Urothelium cell line (cell line): ENCODE results near the gene KRTAP5-7.
A peak's percentile ranks its signal among the peaks of the same experiment; 100 is the strongest.
"Not testable (repeated sequence)": the region's sequence is repeated elsewhere in the genome, so short reads cannot be mapped to it uniquely, and the experiment has no call there.

Experiments
- DNase-seq: peaks from one replicate; pipeline ENCODE4 v3.0.0; 2011; ENCODE audit warnings: low spot score, mixed read lengths
- FAIRE-seq: peaks from 2 replicates; lab custom pipeline; 2011; peaks lifted over from hg19 to GRCh38; lab: Jason Lieb, UNC

KRTAP5-7 gene, protein sequence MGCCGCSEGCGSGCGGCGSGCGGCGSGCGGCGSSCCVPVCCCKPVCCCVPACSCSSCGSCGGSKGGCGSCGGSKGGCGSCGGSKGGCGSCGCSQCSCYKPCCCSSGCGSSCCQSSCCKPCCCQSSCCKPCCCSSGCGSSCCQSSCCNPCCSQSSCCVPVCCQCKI

DNA sequence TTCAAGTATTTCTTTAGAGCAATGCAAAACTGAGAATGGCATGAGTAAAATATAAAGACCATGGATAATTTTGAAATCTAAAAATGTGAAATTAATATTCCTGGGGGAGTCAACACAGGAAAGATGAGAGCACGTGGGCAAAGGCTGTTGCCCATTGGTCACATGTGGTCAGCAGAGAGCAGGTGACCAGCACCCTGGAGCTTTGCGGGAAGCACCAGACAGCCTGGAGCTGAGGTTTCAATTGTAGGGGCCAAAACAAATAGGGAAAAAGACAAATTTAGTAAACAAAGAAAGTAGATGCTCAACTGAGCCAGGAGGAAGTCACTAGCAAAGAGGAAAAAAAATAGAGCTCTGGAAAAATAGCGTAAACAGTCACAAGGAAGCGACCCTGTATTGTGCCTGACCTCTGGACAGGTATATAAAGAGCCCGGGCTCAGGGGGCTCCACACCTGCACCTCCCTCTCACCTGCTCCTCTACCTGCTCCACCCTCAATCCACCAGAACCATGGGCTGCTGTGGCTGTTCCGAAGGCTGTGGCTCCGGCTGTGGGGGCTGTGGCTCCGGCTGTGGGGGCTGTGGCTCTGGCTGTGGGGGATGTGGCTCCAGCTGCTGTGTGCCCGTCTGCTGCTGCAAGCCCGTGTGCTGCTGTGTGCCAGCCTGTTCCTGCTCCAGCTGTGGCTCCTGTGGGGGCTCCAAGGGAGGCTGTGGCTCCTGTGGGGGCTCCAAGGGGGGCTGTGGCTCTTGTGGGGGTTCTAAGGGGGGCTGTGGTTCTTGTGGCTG is at the start of gene KRTAP5-7:
TSS of gene KRTAP5-7 (plus strand) at position 472 of the 780 bp plus-strand sequence. CDS start at position 506, 34 bp downstream.
- not testable (repeated sequence) for FAIRE-seq, DNase-seq

DNA sequence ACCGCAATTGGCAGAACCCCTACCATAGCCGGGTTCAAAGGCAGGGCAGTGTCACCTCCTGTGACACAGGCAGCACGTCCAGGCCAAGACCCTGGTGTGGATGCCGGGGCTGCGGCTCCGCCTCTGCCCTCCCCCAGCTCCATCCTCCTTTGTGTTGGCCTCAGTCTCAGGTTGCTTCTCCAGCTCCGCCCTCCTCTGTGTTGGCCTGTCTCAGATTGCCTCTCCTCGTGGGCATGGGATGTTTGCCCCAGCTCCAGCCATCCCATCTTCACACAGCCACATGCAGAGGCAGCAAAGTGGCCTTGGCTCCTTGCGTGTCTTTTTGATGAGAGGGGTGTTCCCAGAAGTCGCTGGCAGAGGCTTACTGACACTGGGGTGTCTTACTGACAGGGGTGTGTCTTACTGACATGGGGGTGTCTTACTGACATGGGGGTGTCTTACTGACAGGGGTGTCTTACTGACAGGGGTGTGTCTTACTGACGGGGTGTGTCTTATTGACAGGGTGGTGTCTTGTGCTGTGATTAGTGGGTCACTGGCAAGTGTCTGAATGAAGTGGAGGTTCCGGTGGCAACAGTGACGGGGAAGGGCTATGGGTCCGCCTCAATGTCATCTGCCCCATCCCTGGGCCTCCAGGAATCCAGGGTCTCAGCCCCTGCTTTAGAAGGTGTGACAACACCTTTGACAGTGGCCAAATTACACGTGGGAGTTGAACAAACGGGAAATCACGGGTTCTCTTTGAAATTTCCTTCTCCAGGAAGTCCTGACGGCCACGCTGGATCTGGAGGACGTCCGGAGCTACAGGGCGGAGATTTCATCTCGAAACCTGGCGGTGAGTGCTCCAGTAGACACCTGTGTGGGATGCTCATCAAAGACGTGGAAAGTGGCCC is 49.2 kb upstream of the KRTAP5-7 start:
- FAIRE-seq, result no peak

DNA sequence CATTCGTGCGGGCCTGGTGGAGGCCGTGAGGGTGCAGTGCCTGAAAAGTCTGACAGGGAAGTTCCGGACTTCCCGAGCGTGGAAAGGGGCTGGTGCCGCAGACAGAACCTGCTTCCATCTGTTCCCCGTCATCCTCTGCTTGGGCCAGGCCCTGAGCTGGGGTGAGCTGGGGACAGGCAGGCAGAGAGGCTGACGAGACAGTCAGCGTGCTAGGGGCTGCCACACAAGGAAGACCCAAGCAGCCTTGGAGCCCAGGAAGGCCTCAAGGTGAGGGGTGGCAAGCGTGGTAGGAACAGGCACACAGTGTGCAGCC is 48.6 kb upstream of the KRTAP5-7 start:
- FAIRE-seq, result no peak
- DNase-seq, result no peak

More for the DNA sequence above, 49.2 kb upstream of the KRTAP5-7 start:
- no peak for DNase-seq

DNA sequence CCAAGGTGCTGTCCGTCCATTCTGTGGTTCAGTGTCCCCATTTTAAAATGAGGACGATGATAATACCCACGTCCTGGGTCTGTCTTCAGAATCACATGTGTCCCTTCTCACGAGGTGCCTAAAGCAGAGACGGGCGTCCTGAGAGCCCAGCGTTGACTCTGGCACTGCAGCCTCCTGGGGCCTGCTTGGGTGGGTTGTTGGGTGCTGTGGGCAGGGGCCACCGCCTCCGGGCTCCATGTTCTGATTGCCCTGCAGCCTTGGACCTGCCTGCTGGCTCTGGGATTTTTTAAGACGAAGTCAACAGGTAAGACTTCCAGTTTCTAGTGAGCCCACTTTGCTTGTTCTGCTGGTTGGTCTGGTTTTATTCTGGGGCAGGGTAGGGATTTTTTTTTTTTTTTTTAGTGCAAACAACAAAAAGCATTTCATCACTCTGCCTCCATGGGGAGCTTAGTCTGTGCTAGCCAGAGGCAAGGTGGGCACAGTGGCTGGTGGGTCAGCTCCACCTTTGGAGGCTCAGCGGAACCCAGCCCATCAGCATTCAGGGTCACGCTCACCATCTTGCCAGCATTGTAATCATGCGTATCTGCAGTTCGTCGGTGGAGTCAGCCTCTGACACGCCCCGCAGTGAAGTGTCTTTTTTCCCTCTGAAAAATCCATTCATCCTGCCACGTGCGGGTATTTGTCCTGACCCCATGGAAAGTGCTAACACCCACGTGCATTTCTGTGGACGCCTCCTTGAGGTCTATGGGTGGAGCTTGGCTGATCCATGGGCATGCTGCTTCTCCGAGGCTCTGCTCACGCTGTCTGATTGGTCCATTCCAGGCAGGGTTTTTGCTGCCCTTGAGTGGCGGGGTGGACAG is 45.7 kb upstream of the KRTAP5-7 start:
- no peak for DNase-seq
- FAIRE-seq, result no peak

DNA sequence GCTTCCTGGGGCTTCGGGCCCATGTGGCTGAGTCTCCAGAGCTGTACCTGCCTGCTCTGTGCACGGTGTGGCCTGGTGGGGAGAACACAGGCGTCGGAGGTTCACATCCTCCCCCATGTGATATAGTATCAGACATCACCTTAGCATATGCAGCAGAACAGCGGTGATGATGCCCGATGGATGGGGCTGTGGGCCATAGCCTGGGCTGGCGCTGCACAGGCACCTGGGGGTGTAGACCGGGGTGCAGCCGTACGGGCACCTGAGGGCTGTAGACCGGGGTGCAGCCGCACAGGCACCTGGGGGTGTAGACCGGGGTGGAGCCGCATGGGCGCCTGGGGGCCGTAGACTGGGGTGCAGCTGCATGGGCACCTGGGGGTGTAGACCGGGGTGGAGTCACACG is 44.9 kb upstream of the KRTAP5-7 start:
- DNase-seq, result no peak
- no peak for FAIRE-seq

DNA sequence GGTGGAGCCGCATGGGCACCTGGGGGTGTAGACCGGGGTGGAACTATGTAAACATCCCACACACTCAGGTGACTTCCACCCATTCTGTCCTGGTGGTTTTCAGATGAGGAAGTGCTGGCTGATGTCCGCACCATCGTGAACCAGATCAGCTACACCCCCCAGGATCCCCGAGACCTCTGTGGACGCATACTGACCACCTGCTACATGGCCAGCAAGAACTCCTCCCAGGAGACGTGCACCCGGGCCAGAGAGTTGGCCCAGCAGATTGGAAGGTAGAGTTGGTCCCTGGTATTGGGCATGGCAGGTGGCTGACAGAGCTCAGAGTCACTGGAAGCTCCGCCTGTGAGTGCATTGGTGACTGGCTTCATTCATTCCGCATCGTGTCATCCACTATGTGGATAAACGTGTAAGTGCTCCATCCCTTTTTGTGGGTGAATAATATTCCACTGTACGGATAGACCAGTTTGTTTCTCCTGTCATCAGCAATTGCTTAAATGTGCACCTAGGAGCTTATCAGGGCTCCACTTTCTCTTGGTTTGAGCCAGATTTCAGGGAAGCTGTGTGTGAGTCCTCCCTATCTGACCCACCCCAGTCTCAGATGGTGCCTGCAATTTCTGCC is 44.2 kb upstream of the KRTAP5-7 start:
- DNase-seq, result no peak
- no peak for FAIRE-seq

DNA sequence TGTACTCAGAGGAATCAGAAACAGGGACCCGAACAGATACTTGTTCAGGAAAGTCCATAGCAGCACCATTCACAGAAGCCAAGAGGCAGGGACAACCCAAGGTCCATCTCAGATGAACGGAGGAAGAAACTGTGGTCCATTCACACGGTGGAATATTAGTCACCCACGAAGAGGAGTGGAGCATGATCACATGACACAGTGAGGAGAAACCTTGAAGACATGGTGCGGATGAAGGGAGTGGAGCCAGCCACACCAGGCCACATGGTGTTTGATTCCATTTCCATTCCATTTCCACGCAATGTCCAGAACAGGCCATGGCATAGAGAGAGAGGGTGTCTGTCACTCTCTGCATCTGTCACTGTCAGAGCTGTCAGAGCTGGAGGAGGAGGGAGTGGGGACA is 43.4 kb upstream of the KRTAP5-7 start:
- DNase-seq, result no peak
- FAIRE-seq, result peak; percentile 17

DNA sequence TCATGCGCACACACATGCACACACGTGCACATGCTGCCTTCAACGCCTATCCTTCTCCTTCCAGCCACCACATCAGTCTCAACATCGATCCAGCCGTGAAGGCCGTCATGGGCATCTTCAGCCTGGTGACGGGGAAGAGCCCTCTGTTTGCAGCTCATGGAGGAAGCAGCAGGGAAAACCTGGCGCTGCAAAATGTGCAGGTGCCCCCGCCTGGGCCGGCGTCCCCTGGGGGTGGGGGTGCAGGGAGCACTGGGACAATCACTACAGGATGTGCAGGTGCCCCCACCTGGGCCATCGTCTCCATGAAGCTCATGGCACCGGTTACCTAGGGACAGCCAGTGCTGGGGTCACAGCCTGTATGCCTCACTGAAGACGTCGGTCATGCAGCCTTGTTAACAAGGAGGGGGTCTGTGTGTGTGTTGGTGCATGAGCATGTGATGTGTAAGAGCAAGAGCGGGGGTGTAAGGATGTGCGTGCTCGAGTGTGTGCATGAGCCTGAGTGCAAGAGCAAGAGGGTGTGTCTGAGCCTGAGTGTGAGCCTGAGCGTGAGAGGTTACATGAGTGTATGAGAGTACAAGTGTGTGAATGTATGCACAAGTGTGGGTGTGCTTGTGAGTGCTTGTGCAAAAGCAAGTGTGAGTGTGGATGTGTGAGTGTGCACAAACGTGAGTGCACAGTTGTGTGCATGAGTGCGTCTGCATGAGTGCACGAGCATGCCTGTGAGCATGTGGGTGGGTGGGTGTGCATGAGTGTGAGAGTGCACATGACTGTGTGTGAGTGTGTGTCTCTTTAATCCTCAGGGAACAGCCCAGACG is 42.6 kb upstream of the KRTAP5-7 start:
- no peak for DNase-seq
- peak; percentile 62 for FAIRE-seq

DNA sequence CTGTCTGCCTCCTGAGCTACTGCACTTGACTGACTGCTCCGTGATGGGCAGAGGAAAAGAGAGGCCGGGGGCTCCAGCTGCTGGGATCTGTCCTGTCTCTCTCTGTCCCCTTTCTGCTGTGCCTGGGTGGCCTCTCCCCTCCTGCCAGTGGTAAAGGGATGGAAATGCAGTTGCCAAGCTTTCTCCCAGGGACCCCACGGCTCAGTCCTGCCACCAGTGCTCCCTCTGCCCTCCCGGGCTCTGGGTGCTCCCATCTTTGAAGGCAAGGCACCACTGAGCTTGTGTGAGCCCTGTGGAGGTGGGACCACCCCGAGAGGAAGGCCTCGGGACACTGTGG is 42.0 kb upstream of the KRTAP5-7 start:
- no peak for DNase-seq
- no peak for FAIRE-seq

DNA sequence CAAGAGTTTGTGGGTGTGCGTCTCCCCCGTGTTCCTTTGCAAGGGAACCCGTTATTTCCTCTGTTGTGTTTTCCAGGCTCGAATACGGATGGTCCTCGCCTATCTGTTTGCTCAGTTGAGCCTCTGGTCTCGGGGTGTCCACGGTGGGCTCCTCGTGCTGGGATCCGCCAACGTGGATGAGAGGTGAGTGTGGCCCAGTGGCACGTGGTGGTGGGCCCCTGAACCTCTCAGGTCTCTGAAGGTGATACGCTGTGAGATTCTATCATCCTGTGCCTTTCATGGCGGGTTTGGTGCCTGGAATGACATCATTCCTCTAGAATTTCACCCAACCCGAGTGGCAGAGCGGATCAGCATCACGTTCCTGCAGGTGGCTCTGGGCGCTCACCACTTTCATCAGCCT is 41.6 kb upstream of the KRTAP5-7 start:
- DNase-seq (no peak), FAIRE-seq (no peak)

DNA sequence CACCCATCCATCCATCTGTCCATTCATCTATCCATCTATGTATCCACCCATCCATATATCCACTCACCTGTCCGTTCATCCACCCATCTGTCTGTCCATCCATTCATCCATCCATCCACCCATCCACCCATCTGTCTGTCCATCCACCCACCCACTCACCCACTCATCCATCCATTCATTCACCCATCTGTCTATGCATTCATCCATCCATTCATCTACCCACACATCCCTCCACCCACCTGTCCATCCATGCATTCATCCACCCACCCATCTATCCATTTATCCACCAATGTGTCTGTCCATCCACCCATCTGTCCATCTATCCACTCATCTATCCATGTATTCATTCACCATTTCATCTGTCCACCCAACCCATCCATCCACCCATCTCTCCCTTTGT is 40.7 kb upstream of the KRTAP5-7 start:
- DNase-seq (no peak), FAIRE-seq (no peak)

DNA sequence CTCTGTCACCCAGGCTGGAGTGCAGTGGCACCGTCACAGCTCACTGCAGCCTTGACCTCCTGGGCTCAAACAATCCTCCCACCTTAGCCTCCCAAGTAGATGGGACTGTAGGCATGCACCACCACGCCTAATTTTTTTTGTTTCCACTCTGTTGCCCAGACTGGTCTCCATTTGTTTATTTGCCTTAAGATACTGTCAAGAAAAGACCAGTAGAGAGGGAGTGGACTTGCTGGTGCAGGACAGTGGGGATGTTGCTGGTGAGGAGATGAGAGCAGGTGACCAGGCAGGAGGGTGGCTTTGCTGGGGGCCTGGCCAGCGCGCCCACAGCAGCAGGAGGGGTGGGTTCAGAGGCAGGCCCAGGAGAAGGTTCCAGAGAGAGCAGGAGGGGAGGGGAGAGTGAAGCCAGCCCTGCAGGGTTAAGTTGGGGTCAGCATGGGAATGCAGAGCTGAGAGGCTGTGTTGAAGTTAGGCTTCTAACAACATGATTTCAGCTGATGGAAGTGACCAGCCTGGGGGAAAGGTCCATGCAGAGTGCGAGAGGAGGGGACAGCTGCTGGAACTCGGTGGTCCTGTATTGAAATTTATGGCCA is 38.3 kb upstream of the KRTAP5-7 start:
- FAIRE-seq (no peak), DNase-seq (no peak)

DNA sequence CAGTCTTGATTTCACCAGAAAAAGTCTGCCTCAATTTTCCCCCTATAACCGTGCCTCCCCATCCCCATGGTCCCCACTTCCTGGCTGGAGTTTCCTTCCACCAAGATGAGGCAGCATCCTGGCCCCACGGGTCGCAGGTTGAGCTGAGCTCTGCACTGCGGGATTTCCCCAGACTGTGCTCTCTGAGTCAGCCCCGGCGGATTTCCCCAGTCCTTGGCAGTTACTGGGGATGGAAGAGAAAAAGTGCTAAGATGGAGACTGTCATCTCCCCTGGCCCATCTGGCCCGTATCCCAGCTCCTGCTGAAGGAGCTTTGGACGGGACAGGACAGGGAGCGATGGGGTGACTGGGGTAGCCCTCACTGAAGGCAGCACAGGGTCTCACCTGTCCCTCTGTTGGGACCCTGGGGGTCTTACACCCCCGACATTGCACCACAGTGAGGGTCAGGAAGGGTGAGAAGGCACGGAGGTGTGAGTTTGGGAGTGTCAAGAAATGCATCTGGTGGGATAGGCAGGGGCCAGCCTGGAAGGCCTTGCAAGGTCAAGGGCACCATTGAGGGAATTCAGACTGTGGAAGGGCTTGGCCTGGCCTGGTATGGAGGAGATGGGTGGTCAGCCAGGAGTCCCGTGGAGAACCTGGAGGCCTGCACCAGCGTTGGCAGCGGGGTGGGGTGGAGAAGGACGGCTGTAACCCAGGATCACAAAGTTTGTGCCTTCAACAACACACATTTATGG is 37.6 kb upstream of the KRTAP5-7 start:
- FAIRE-seq (no peak), DNase-seq (no peak)

DNA sequence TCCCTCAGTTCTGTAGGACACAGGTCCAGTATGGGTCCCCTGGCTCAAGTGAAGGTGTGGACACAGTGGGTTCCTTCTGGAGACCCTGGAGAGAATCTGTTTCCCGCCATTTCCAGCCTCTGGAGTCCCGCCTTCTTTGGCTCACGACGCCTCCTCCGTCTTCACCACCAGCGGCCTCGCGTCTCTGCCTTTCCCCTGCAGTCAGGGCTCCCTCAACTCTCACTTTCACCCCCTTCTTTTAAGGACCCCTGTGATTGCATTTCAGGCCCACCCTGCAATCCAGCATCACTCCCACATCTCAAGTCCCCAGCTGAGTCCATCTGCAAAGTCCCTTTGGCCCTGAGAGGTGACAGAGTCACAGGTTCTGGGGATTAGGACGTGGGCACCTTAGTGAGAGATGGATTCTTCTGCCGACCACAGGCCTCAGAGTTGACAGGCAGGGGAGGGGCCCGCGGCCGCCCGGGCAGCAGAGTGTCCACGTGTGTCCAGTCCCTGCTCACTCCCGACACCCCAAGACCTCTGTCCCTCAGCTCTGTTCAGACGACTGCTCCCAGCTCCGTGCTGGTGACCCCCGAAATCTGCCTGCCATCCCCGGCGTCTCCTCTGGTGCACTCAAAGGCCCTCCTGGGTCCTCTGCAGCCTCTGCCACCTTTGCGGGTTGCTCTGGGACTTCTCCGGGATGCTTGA is 36.9 kb upstream of the KRTAP5-7 start:
- no peak for DNase-seq
- FAIRE-seq, result no peak

DNA sequence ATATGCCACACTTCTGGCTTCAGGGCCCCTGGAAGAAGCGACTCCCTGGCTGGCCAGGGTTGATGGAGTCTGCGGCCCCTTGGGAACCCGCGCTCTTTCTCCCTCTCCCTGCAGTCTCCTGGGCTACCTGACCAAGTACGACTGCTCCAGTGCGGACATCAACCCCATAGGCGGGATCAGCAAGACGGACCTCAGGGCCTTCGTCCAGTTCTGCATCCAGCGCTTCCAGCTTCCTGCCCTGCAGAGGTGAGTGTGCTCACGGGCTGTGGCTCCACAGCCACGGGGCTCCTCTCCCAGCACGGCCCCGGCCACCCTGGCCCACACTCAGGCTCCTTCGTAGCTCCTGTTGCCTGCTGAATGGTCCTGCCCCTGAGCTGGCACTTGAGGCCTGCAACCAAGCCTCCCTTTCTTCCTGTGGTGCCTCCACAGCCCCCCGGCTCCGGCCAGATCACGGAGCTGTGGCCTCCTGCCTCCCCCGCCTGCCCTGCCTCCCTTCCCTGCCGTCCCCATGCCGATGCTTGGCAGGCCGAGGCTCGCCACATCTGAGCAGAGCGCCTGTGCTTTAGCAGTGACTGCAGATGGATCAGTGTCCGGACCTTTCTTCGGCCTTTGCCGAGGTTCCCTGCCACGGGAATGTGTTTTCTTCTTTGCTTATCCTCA is 36.2 kb upstream of the KRTAP5-7 start:
- FAIRE-seq, result no peak
- no peak for DNase-seq

DNA sequence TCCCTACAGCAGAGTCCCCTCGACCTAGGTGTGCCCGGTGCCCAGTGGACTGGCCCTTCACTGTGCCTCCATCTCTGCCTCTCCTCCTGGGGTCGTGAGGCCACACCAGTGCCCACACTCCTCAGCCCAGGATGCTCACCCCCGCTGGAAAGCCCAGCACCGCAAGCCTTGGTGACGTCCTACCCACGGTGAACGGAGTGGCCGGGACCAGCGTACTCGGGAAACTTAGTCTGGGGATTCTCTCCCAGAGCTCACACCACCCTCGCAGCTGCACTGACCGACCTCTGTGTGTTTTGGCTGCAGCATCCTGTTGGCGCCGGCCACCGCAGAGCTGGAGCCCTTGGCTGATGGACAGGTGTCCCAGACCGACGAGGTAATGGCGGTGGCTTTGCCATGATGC is 35.5 kb upstream of the KRTAP5-7 start:
- peak; percentile 35 for FAIRE-seq
- no peak for DNase-seq

DNA sequence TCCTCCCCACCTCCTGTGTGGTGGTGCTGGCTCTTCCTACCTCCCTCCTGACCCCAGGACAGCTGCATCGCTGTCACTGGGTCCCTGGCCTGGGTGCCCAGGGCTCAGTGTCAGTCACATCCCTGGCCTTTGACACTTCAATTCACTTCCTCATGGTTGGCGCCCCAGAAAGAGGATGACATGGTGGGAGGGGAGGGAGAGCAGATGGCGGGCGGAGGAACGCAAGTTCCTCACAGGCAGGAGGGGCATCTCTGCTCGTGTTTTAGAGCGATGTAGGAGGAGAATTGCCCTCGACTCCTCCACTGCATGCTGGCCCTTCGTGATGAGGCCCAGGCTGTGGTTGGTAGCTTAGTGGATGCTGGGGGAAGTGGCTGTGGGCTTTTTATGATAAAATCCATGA is 35.1 kb upstream of the KRTAP5-7 start:
- FAIRE-seq (no peak), DNase-seq (no peak)
